OCI-LY3 (cell line): ENCODE results near the gene FAT1.

Experiments used
- H2AFZ ChIP-seq: fragments of 200-600, 300-600 bp; shearing (Covaris generic); 2 replicates; pipeline ENCODE4 v1.6.0; 2014; ENCODE audit warnings: antibody characterized with exemption, low read depth, low read length
- H3K27ac ChIP-seq: fragments of 200-600, 300-600 bp; sonication (generic); 2 replicates; pipeline ENCODE4 v1.5.1; 2014; ENCODE audit warnings: mild to moderate bottlenecking, low read length, moderate library complexity, mixed read lengths
- H3K27me3 ChIP-seq: fragments of 200-600, 300-600 bp; sonication (generic); 2 replicates; pipeline ENCODE4 v1.6.1; 2014; ENCODE audit warnings: low read depth, low read length, mixed read lengths
- H3K36me3 ChIP-seq: fragments of 200-600, 300-600 bp; sonication (generic); replicated peaks from 2 replicates; pipeline ENCODE3; 2014; ENCODE audit warnings: low read depth, low read length, mixed read lengths
- H3K4me1 ChIP-seq: fragments of 300-600, 200-600 bp; sonication (generic); 2 replicates; pipeline ENCODE4 v1.6.1; 2014; ENCODE audit warnings: low read length, mixed read lengths
- H3K4me2 ChIP-seq: fragments of 200-600, 300-600 bp; sonication (generic); 2 replicates; pipeline ENCODE4 v1.6.1; 2014; ENCODE audit warnings: low read length, mixed read lengths
- H3K4me3 ChIP-seq: fragments of 300-600, 200-600 bp; sonication (generic); 2 replicates; pipeline ENCODE4 v1.5.1; 2014; ENCODE audit warnings: antibody characterized with exemption, mild to moderate bottlenecking, low read length, moderate library complexity
- H3K79me2 ChIP-seq: fragments of 300-600, 200-600 bp; shearing (Covaris generic); 2 replicates; pipeline ENCODE4 v1.6.1; 2014; ENCODE audit warnings: mild to moderate bottlenecking, low read length, mixed read lengths
- H3K9ac ChIP-seq: fragments of 300-600, 200-600 bp; shearing (Covaris generic); 2 replicates; pipeline ENCODE4 v1.6.0; 2014; ENCODE audit warnings: mild to moderate bottlenecking, low read length, moderate library complexity
- H3K9me3 ChIP-seq: fragments of 200-600, 300-600 bp; shearing (Covaris generic); 2 replicates; pipeline ENCODE4 v1.6.1; 2014; ENCODE audit warnings: low read length, mixed read lengths; ENCODE audit not compliant: insufficient read depth
- H4K20me1 ChIP-seq: fragments of 200-600, 300-600 bp; sonication (generic); 2 replicates; pipeline ENCODE4 v1.6.1; 2016; ENCODE audit warnings: low read length, mixed read lengths; ENCODE audit not compliant: insufficient read depth
- CTCF ChIP-seq: fragments of 200-600, 300-600 bp; sonication (generic); IDR thresholded peaks from 2 replicates; pipeline ENCODE4 v1.5.1; 2014; ENCODE audit warnings: antibody characterized with exemption, low read length, low read depth
- EZH2phosphoT487 ChIP-seq: fragments of 200-600 bp; shearing (Covaris generic); IDR thresholded peaks from 2 replicates; pipeline ENCODE4 v1.6.1; 2018; ENCODE audit warnings: antibody characterized with exemption, mixed run types, low read depth

FAT1 gene

GRCh38 chr4:186714006-186714675 is 9.5 kb downstream of the FAT1 start:
- TF ChIP-seq CTCF (no peak), EZH2phosphoT487 (no peak)
- H3K27ac ChIP-seq = no peak overlapping the region
- H2AFZ ChIP-seq = no peak overlapping the region
- H3K9ac ChIP-seq = no peak overlapping the region
- H4K20me1 ChIP-seq = no peaks in the 10 kb centered on the region
- H3K27me3 ChIP-seq = no peaks in the 10 kb centered on the region
- no peak overlapping the region for H3K4me3 ChIP-seq
- H3K36me3 ChIP-seq = no peaks in the 10 kb centered on the region
- no peaks in the 10 kb centered on the region for H3K9me3 ChIP-seq
- no peaks in the 10 kb centered on the region for H3K79me2 ChIP-seq
- H3K4me2 ChIP-seq = no peak overlapping the region
- H3K4me1 ChIP-seq = no peaks in the 10 kb centered on the region

- H3K9me3 ChIP-seq = no peaks in the 10 kb centered on the region
- H3K36me3 ChIP-seq = no peaks in the 10 kb centered on the region
- H2AFZ ChIP-seq = no peak overlapping the region
- H3K9ac ChIP-seq = no peak overlapping the region
- no peaks in the 10 kb centered on the region for H3K79me2 ChIP-seq
- no peak overlapping the region for H3K4me2 ChIP-seq
- H4K20me1 ChIP-seq = no peaks in the 10 kb centered on the region
- H3K4me3 ChIP-seq = no peak overlapping the region
- H3K27ac ChIP-seq = no peak overlapping the region
- no peaks in the 10 kb centered on the region for H3K27me3 ChIP-seq
- no peak for TF ChIP-seq CTCF
- no peak for TF ChIP-seq EZH2phosphoT487
- no peaks in the 10 kb centered on the region for H3K4me1 ChIP-seq
Observed at GRCh38 chr4:186712690-186713089, 11.0 kb downstream of the FAT1 start.

GRCh38 chr4:186710521-186711119 is 13.0 kb downstream of the FAT1 start:
- H3K4me2 ChIP-seq = no peak overlapping the region
- no peak overlapping the region for H3K4me3 ChIP-seq
- H3K9ac ChIP-seq = no peak overlapping the region
- H3K9me3 ChIP-seq = no peaks in the 10 kb centered on the region
- no peak for TF ChIP-seq CTCF
- TF ChIP-seq EZH2phosphoT487 = no peak
- no peak overlapping the region for H3K27ac ChIP-seq
- no peaks in the 10 kb centered on the region for H3K79me2 ChIP-seq
- H2AFZ ChIP-seq = no peak overlapping the region
- H4K20me1 ChIP-seq = no peaks in the 10 kb centered on the region
- H3K4me1 ChIP-seq = no peaks in the 10 kb centered on the region
- no peaks in the 10 kb centered on the region for H3K36me3 ChIP-seq
- no peaks in the 10 kb centered on the region for H3K27me3 ChIP-seq

GRCh38 chr4:186709517-186709916 is 14.1 kb downstream of the FAT1 start:
- no peak overlapping the region for H2AFZ ChIP-seq
- H3K27ac ChIP-seq = no peak overlapping the region
- TF ChIP-seq CTCF (no peak), EZH2phosphoT487 (no peak)
- H3K4me1 ChIP-seq = no peaks in the 10 kb centered on the region
- H3K27me3 ChIP-seq = no peaks in the 10 kb centered on the region
- no peaks in the 10 kb centered on the region for H4K20me1 ChIP-seq
- H3K36me3 ChIP-seq = no peaks in the 10 kb centered on the region
- no peak overlapping the region for H3K4me3 ChIP-seq
- no peaks in the 10 kb centered on the region for H3K9me3 ChIP-seq
- no peaks in the 10 kb centered on the region for H3K79me2 ChIP-seq
- no peak overlapping the region for H3K4me2 ChIP-seq
- no peak overlapping the region for H3K9ac ChIP-seq
